H9 (cell line): ENCODE measurements around the gene ETFA. TPM values are rescaled to one million over a fixed set of nuclear protein-coding genes. Genes with fewer than 3 reads are reported as not detected.

Source experiments
- DNase-seq: peaks from one replicate; pipeline ENCODE4 v3.0.0-alpha.2; 2017
- H2AFZ ChIP-seq: one replicate; pipeline ENCODE4 v1.6.1; 2013; ENCODE audit warnings: mild to moderate bottlenecking, low read length, control low read depth, moderate library complexity
- H2AK5ac ChIP-seq: 2 replicates; pipeline ENCODE4 v1.6.1; 2013; ENCODE audit warnings: low read length, control low read depth, mixed read lengths; ENCODE audit not compliant: insufficient read length
- H2BK120ac ChIP-seq: one replicate; pipeline ENCODE4 v1.6.1; 2013; ENCODE audit warnings: low read depth, mild to moderate bottlenecking, low read length, control low read depth, inconsistent platforms; ENCODE audit not compliant: poor library complexity, severe bottlenecking
- H2BK12ac ChIP-seq: 2 replicates; pipeline ENCODE4 v1.6.1; 2013; ENCODE audit warnings: low read length, control low read depth, mixed read lengths, low read depth; ENCODE audit not compliant: insufficient read length
- H2BK15ac ChIP-seq: 2 replicates; pipeline ENCODE4 v1.6.1; 2013; ENCODE audit warnings: low read depth, low read length, control low read depth
- H2BK20ac ChIP-seq: one replicate; pipeline ENCODE4 v1.6.1; 2013; ENCODE audit warnings: low read depth, mild to moderate bottlenecking, low read length, control low read depth, inconsistent platforms; ENCODE audit not compliant: poor library complexity, severe bottlenecking
- H2BK5ac ChIP-seq: 2 replicates; pipeline ENCODE4 v1.6.1; 2013; ENCODE audit warnings: low read length, control low read depth, mixed read lengths; ENCODE audit not compliant: insufficient read length
- H3K14ac ChIP-seq: 2 replicates; pipeline ENCODE4 v1.6.1; 2013; ENCODE audit warnings: low read length, control low read depth; ENCODE audit not compliant: insufficient read depth
- H3K18ac ChIP-seq: 2 replicates; pipeline ENCODE4 v1.6.1; 2013; ENCODE audit warnings: low read depth, mild to moderate bottlenecking, mixed read lengths, low read length, control low read depth; ENCODE audit not compliant: insufficient read length
- H3K23ac ChIP-seq: 2 replicates; pipeline ENCODE4 v1.6.1; 2013; ENCODE audit warnings: low read length, control low read depth, mixed read lengths, low read depth; ENCODE audit not compliant: insufficient read length
- H3K23me2 ChIP-seq: 2 replicates; pipeline ENCODE4 v1.6.1; 2013; ENCODE audit warnings: low read depth, mild to moderate bottlenecking, mixed read lengths, low read length, control low read depth; ENCODE audit not compliant: insufficient read length, poor library complexity, severe bottlenecking
- H3K27ac ChIP-seq: 2 replicates; pipeline ENCODE4 v1.5.1; 2013; ENCODE audit warnings: low read length, control low read depth, mixed read lengths, low read depth; ENCODE audit not compliant: insufficient read length
- H3K27me3 ChIP-seq: 2 replicates; pipeline ENCODE4 v1.6.1; 2013; ENCODE audit warnings: low read length, control low read depth, inconsistent platforms; ENCODE audit not compliant: insufficient read depth
- H3K4ac ChIP-seq: 2 replicates; pipeline ENCODE4 v1.6.1; 2013; ENCODE audit warnings: low read depth, mild to moderate bottlenecking, control low read depth, inconsistent platforms, low read length, moderate library complexity
- H3K4me1 ChIP-seq: 2 replicates; pipeline ENCODE4 v1.6.1; 2013; ENCODE audit warnings: low read length, control low read depth, inconsistent platforms; ENCODE audit not compliant: insufficient read depth
- H3K4me2 ChIP-seq: 2 replicates; pipeline ENCODE4 v1.6.1; 2013; ENCODE audit warnings: low read length, control low read depth, mixed read lengths; ENCODE audit not compliant: insufficient read length, insufficient read depth
- H3K56ac ChIP-seq: 2 replicates; pipeline ENCODE4 v1.6.1; 2013; ENCODE audit warnings: low read depth, mild to moderate bottlenecking, mixed read lengths, low read length, control low read depth; ENCODE audit not compliant: insufficient read length
- H3K79me1 ChIP-seq: 2 replicates; pipeline ENCODE4 v1.6.1; 2013; ENCODE audit warnings: low read depth, mild to moderate bottlenecking, moderate library complexity, low read length, control low read depth, inconsistent platforms; ENCODE audit not compliant: insufficient read depth, poor library complexity, severe bottlenecking
- H3K79me2 ChIP-seq: 2 replicates; pipeline ENCODE4 v1.6.1; 2013; ENCODE audit warnings: low read length, control low read depth, inconsistent platforms; ENCODE audit not compliant: insufficient read depth
- H3K9ac ChIP-seq: 2 replicates; pipeline ENCODE4 v1.6.1; 2013; ENCODE audit warnings: low read length, control low read depth, mixed read lengths; ENCODE audit not compliant: insufficient read length; ENCODE audit errors: extremely low read depth
- H3K9me3 ChIP-seq: one replicate; pipeline ENCODE4 v1.6.1; 2013; ENCODE audit warnings: low read depth, low read length, inconsistent platforms; ENCODE audit not compliant: control insufficient read depth
- H3T11ph ChIP-seq: one replicate; pipeline ENCODE4 v1.6.1; 2013; ENCODE audit warnings: mild to moderate bottlenecking, low read length, control low read depth, inconsistent platforms
- H4K20me1 ChIP-seq: one replicate; pipeline ENCODE4 v1.6.1; 2013; ENCODE audit not compliant: control insufficient read depth, insufficient read length, insufficient read depth
- H4K5ac ChIP-seq: 2 replicates; pipeline ENCODE4 v1.6.1; 2013; ENCODE audit warnings: low read depth, mild to moderate bottlenecking, mixed read lengths, low read length, control low read depth; ENCODE audit not compliant: insufficient read length
- H4K8ac ChIP-seq: replicated peaks from 2 replicates; pipeline ENCODE4 v1.6.1; 2013; ENCODE audit warnings: low read length, control low read depth, mixed read lengths, low read depth; ENCODE audit not compliant: insufficient read length
- H4K91ac ChIP-seq: 2 replicates; pipeline ENCODE4 v1.6.1; 2013; ENCODE audit warnings: low read depth, mild to moderate bottlenecking, moderate library complexity, mixed read lengths, low read length, control low read depth; ENCODE audit not compliant: insufficient read length
- H3K27ac Mint-ChIP-seq, 3 experiments: 2 replicates in 2 of 3; 3 replicates in 1 of 3; pipeline ENCODE4 v1.8.0; 2020 to 2021; ENCODE audit warnings: mixed read lengths in 3 of 3, mild to moderate bottlenecking in 1 of 3, moderate library complexity in 1 of 3
- H3K27me3 Mint-ChIP-seq: 2 replicates; pipeline ENCODE4 v1.8.0; 2021; ENCODE audit warnings: low read depth, mild to moderate bottlenecking, moderate library complexity, mixed read lengths
- H3K36me3 Mint-ChIP-seq, 3 experiments: 2 replicates in 2 of 3; 3 replicates in 1 of 3; pipeline ENCODE4 v1.8.0; 2020 to 2021; ENCODE audit warnings: low read depth in 3 of 3, mixed read lengths in 3 of 3; ENCODE audit not compliant: insufficient read depth in 1 of 3
- H3K4me1 Mint-ChIP-seq, 2 experiments: 2 replicates each; pipeline ENCODE4 v1.8.0; 2020; ENCODE audit warnings: mixed read lengths in 2 of 2
- H3K4me3 Mint-ChIP-seq, 2 experiments: 2 replicates in 1 of 2; 3 replicates in 1 of 2; pipeline ENCODE4 v1.8.0; 2020 to 2021; ENCODE audit warnings: mild to moderate bottlenecking in 2 of 2, mixed read lengths in 2 of 2, moderate library complexity in 1 of 2
- H3K9me3 Mint-ChIP-seq, 2 experiments: 2 replicates in 1 of 2; 3 replicates in 1 of 2; pipeline ENCODE4 v1.8.0; 2020; ENCODE audit warnings: mild to moderate bottlenecking in 2 of 2, mixed read lengths in 2 of 2, moderate library complexity in 1 of 2
- WGBS: extraction: QIAGEN DNeasy Blood & Tissue Kit; methylation state at CpG from one replicate; pipeline ENCODE4 v1.1.7; 2013; ENCODE audit warnings: missing lambda C conversion rate, low lambda C conversion rate, mixed read lengths; ENCODE audit not compliant: insufficient read length; ENCODE audit errors: extremely low coverage; 5-methylcytosine and 5-hydroxymethylcytosine counted together
- total RNA-seq: library from RNA; stranded (reverse); gene quantifications from 2 replicates; pipeline ENCODE4 v1.2.1, GENCODE V29; 2021
- TF ChIP-seq, protein P1 (sequence below): fragments of 200-600 bp; sonication (generic); conservative IDR thresholded peaks from 3 replicates; pipeline ENCODE4 v1.8.0; 2021; ENCODE audit warnings: antibody characterized with exemption, mild to moderate bottlenecking

The ETFA gene
- total RNA-seq, 1 experiment from 2014 or later, result 109 TPM

DNA sequence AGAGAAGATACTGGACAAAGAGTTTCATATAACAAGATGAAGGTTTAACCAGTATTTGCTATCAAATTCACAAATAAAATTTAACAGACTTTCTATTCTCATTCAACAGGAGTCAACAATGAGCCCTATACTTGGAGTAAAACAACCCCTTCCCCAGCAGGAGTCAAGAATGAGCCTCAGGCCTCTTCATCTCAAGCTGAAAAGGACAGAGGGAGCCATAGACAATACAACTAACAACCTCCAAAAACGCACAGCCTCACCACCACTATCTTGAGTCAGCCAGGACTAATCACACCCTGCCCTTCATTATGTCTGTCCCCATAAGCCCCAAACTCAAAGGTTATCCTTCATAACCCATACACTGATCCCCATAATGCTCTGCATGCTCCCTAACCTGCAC lies 36.4 kb downstream of the ETFA start:
- Histone ChIP-seq H4K5ac (no peak overlapping the region), H3T11ph (no peak overlapping the region), H4K20me1 (no peaks in the 10 kb centered on the region), H3K23ac (no peak overlapping the region), H3K4ac (no peak overlapping the region), H3K79me1 (no peaks in the 10 kb centered on the region), H3K4me2 (no peak overlapping the region), H3K9me3 (no peaks in the 10 kb centered on the region), H3K23me2 (no peaks in the 10 kb centered on the region), H2AK5ac (no peak overlapping the region), H2BK120ac (no peak overlapping the region), H3K14ac (no peak overlapping the region), H3K27me3 (no peaks in the 10 kb centered on the region), H3K18ac (no peak overlapping the region), H3K9ac (no peak overlapping the region), H2BK5ac (no peak overlapping the region), H4K91ac (no peak overlapping the region), H2BK12ac (no peak overlapping the region), H3K79me2 (no peaks in the 10 kb centered on the region), H2BK20ac (no peak overlapping the region), H2BK15ac (no peak overlapping the region), H2AFZ (no peak overlapping the region), H3K56ac (no peak overlapping the region), H4K8ac (no peak overlapping the region), H3K4me1 (no peaks in the 10 kb centered on the region), H3K27ac (no peak overlapping the region)
- Mint-ChIP-seq H3K36me3 (peaks cover 10 to 48% (median 23%) of the 10 kb centered on the region in 3 experiments), H3K27ac (peak overlapping the region in 2 of 3 experiments; percentile 8 to 13; a peak in 1 of 7 replicates), H3K4me1 (peaks cover 4% of the 10 kb centered on the region in 2 experiments; a peak in 2 of 4 replicates), H3K4me3 (no peak overlapping the region), H3K9me3 (peaks cover 3% of the 10 kb centered on the region in 2 experiments; a peak in 2 of 5 replicates), H3K27me3 (no peaks in the 10 kb centered on the region)
- no peak for DNase-seq
- no CpG with 5 or more reads among the region's 1 CpG for WGBS
- TF ChIP-seq, protein P1, sequence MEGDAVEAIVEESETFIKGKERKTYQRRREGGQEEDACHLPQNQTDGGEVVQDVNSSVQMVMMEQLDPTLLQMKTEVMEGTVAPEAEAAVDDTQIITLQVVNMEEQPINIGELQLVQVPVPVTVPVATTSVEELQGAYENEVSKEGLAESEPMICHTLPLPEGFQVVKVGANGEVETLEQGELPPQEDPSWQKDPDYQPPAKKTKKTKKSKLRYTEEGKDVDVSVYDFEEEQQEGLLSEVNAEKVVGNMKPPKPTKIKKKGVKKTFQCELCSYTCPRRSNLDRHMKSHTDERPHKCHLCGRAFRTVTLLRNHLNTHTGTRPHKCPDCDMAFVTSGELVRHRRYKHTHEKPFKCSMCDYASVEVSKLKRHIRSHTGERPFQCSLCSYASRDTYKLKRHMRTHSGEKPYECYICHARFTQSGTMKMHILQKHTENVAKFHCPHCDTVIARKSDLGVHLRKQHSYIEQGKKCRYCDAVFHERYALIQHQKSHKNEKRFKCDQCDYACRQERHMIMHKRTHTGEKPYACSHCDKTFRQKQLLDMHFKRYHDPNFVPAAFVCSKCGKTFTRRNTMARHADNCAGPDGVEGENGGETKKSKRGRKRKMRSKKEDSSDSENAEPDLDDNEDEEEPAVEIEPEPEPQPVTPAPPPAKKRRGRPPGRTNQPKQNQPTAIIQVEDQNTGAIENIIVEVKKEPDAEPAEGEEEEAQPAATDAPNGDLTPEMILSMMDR, result no peak
